Measurements from ENCODE around the gene SLIRP. TPM values are rescaled to one million over a fixed set of nuclear protein-coding genes. Genes with fewer than 3 reads are reported as not detected.
"Not testable (repeated sequence)": the region's sequence is repeated elsewhere in the genome, so short reads cannot be mapped to it uniquely, and the experiment has no call there.

SLIRP gene
- 10 to 100 TPM; 56.4 to 76.7 TPM for total RNA-seq

- Mint-ChIP-seq H3K36me3 (ENCODE audit: low read depth) (peaks cover 26% of the 10 kb centered on the region), H3K27me3 (no peaks in the 10 kb centered on the region), H3K9me3 (no peaks in the 10 kb centered on the region), H3K4me3 (peak within 1 kb of the TSS; percentile 96), H3K4me1 (peaks cover 38% of the 10 kb centered on the region), H3K27ac (peak within 1 kb of the TSS; percentile 85)
- peak; percentile 89 for DNase-seq
- ChIA-PET CTCF (interaction anchor here (0.6 to 2.0 kb wide), 3 partner anchors 248 to 391 kb away, joined by 4 to 8 read pairs (median 6); no protein-coding TSS in a partner anchor), POLR2A (interaction anchor here (0.6 to 4.3 kb wide), 11 partner anchors 10 to 249 kb away, joined by 3 to 26 read pairs (median 3); partner anchors contain the start of genes AHSA1, SNW1 and VIPAS39)
These were observed at the start of gene SLIRP, which contains the start of gene ALKBH1 for GRCh38 chr14:77707724-77708408. Gene SLIRP (plus strand): TSS chr14:77708103. CDS start chr14:77708112, 9 bp downstream. Gene ALKBH1 (minus strand): TSS chr14:77708023. CDS start chr14:77708004, 19 bp downstream.

DNA sequence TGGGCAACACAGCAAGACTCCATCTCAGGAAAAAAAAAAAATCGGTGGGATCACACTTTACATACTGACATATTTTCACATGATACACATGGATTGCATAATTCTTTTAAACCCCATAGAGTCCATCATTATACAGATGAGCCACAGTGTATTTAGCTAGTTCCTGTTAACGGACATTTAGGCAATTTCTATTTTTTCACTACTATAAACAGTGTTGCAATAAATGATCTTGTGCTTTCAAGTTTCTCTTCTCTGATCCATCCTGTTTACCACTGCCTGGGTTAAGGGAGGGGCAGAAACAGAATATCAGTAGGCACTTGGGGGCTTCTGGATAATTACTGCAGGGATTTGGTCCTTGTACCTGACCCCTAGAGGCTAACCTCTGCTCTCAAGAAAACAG lies 48.1 kb upstream of the SLIRP start:
- Mint-ChIP-seq H3K27ac (no peak overlapping the region), H3K36me3 (ENCODE audit: low read depth) (no peaks in the 10 kb centered on the region), H3K9me3 (no peaks in the 10 kb centered on the region), H3K4me3 (no peak overlapping the region), H3K4me1 (peaks cover 1% of the 10 kb centered on the region), H3K27me3 (no peaks in the 10 kb centered on the region)
- DNase-seq, result no peak
- POLR2A ChIA-PET, result no interaction called here
- CTCF ChIA-PET, result no interaction called here

DNA sequence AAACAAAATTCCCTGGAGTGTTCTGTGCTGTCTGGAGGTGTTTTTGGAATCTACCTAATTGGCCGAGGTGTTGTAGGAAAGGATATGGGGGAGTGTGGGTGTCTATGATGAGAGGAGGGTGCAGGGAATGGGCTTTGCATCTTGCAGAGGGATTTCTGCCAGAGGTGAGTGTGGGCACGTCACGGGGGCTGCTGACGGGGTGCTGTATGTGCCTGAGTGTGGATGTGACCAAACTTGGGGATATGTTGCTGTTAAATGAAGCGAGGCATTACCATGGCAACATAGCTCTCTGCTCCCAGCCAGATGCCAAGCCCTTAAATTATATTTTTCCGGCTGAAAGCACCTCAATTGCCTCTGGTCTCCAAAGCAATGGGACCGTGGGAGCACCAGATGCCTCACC lies 47.1 kb upstream of the SLIRP start:
- CTCF ChIA-PET, result no interaction called here
- Mint-ChIP-seq H3K4me1 (peaks cover 1% of the 10 kb centered on the region), H3K27me3 (no peaks in the 10 kb centered on the region), H3K4me3 (no peak overlapping the region), H3K9me3 (no peaks in the 10 kb centered on the region), H3K27ac (no peak overlapping the region), H3K36me3 (ENCODE audit: low read depth) (no peaks in the 10 kb centered on the region)
- DNase-seq, result no peak
- POLR2A ChIA-PET, result no interaction called here

DNA sequence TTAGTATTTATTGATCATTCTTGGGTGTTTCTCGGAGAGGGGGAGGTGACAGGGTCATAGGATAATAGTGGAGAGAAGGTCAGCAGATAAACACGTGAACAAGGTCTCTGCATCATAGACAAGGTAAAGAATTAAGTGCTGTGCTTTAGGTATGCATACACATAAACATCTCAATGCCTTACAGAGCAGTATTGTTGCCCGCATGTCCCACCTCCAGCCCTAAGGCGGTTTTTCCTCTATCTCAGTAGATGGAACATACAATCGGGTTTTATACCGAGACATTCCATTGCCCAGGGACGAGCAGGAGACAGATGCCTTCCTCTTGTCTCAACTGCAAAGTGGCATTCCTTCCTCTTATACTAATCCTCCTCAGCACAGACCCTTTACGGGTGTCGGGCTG lies 46.3 kb upstream of the SLIRP start:
- DNase-seq; H3K4me1 Mint-ChIP-seq; H3K36me3 Mint-ChIP-seq (ENCODE audit: low read depth); H3K27me3 Mint-ChIP-seq; H3K27ac Mint-ChIP-seq; H3K9me3 Mint-ChIP-seq; CTCF ChIA-PET; H3K4me3 Mint-ChIP-seq; POLR2A ChIA-PET: not testable (repeated sequence)

DNA sequence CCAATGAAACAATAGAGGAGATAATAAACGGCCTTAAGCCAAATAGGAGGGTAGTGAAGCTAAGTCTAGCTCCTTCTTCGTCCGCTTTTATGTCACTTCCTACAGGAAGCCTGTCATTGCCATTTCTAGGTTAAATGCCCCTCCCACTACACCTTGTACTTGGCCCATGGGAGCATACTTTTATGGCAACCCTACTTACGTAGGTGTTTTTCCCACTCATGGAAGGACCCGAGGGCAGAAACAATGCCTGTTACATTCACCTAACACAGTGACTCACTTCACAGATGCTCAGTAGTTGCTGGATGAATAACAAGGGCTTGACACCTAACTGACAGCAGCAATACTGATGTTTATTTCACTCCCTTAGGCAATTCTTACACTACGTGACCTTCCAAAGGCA lies 44.6 kb upstream of the SLIRP start:
- Mint-ChIP-seq H3K36me3 (ENCODE audit: low read depth) (no peaks in the 10 kb centered on the region), H3K27me3 (no peaks in the 10 kb centered on the region), H3K27ac (no peak overlapping the region), H3K9me3 (no peaks in the 10 kb centered on the region), H3K4me1 (peaks cover 3% of the 10 kb centered on the region), H3K4me3 (no peak overlapping the region)
- ChIA-PET POLR2A (no interaction called here), CTCF (no interaction called here)
- no peak for DNase-seq

- Mint-ChIP-seq H3K4me1 (peaks cover 3% of the 10 kb centered on the region), H3K36me3 (ENCODE audit: low read depth) (no peaks in the 10 kb centered on the region), H3K27me3 (no peaks in the 10 kb centered on the region), H3K27ac (no peak overlapping the region), H3K9me3 (no peaks in the 10 kb centered on the region), H3K4me3 (no peak overlapping the region)
- POLR2A ChIA-PET, result no interaction called here
- CTCF ChIA-PET, result interaction anchor here (0.8 kb wide), 1 partner anchor 13 kb away, joined by 3 read pairs; no protein-coding TSS in a partner anchor
- DNase-seq, result no peak
These were observed 40.6 kb upstream of the SLIRP start for GRCh38 chr14:77667331-77667730.

DNA sequence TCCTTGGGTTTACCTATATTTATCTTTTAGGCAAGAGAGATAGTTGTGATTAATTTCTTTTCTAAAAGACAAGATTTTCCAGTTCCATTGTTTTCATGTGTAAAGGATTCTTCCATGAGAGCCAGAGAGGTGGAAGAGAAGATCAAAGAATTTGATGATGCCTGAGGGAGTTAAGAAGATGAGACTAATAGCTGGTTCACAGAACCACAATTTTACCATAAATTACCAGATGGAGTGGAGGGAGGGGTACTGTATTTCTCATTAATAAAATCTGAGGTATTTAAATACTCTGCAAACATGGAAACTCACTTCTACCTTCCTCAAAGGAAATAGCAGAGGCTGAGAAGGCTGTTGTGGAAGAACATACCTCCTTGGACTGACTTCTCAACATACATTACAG lies 34.7 kb upstream of the SLIRP start:
- ChIA-PET CTCF (no interaction called here), POLR2A (no interaction called here)
- H3K27me3 Mint-ChIP-seq, result no peaks in the 10 kb centered on the region
- H3K4me1 Mint-ChIP-seq, result no peaks in the 10 kb centered on the region
- peaks cover 29% of the 10 kb centered on the region for H3K36me3 Mint-ChIP-seq (ENCODE audit: low read depth)
- H3K27ac Mint-ChIP-seq, result no peak overlapping the region
- no peak overlapping the region for H3K4me3 Mint-ChIP-seq
- DNase-seq, result no peak
- H3K9me3 Mint-ChIP-seq, result no peaks in the 10 kb centered on the region

- DNase-seq, result no peak
- Mint-ChIP-seq H3K36me3 (ENCODE audit: low read depth) (peaks cover 39% of the 10 kb centered on the region), H3K27ac (no peak overlapping the region), H3K27me3 (no peaks in the 10 kb centered on the region), H3K9me3 (no peaks in the 10 kb centered on the region), H3K4me3 (no peak overlapping the region), H3K4me1 (no peaks in the 10 kb centered on the region)
- ChIA-PET POLR2A (no interaction called here), CTCF (no interaction called here)
These were observed 33.0 kb upstream of the SLIRP start for GRCh38 chr14:77674931-77675330.

- Mint-ChIP-seq H3K27me3 (no peaks in the 10 kb centered on the region), H3K4me3 (no peak overlapping the region), H3K4me1 (peaks cover 6% of the 10 kb centered on the region), H3K27ac (no peak overlapping the region), H3K36me3 (ENCODE audit: low read depth) (peaks cover 15% of the 10 kb centered on the region), H3K9me3 (no peaks in the 10 kb centered on the region)
- ChIA-PET CTCF (no interaction called here), POLR2A (interaction anchor here (1.4 kb wide), 1 partner anchor 27 kb away, joined by 3 read pairs; no protein-coding TSS in a partner anchor)
- no peak for DNase-seq
These were observed 26.4 kb upstream of the SLIRP start for GRCh38 chr14:77681196-77682157.

DNA sequence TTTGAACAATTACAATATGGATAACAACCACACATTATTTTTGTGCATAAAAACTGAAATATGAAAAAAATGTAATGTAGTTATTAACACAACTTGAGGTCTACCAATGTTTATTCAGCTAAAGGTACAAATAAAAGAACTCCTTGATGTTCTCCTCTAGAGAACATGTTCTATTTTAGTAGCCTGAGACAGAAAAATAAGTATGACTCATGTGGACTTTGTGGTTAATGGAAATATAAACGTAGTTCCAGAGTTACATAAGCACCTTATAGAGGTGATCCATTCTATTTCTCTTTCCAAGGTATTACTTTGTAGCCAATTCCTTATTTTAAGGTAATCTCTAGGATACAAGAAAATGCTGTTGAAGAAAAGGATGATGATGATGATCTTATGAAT lies 25.7 kb upstream of the SLIRP start:
- Mint-ChIP-seq H3K27me3 (no peaks in the 10 kb centered on the region), H3K9me3 (no peaks in the 10 kb centered on the region), H3K4me1 (peaks cover 6% of the 10 kb centered on the region), H3K36me3 (ENCODE audit: low read depth) (peaks cover 18% of the 10 kb centered on the region), H3K27ac (no peak overlapping the region), H3K4me3 (no peak overlapping the region)
- POLR2A ChIA-PET, result no interaction called here
- no peak for DNase-seq
- CTCF ChIA-PET, result no interaction called here

- ChIA-PET CTCF (no interaction called here), POLR2A (no interaction called here)
- Mint-ChIP-seq H3K9me3 (no peaks in the 10 kb centered on the region), H3K4me3 (no peak overlapping the region), H3K27me3 (no peaks in the 10 kb centered on the region), H3K27ac (no peak overlapping the region), H3K36me3 (ENCODE audit: low read depth) (peaks cover 33% of the 10 kb centered on the region), H3K4me1 (no peaks in the 10 kb centered on the region)
- no peak for DNase-seq
These were observed 16.6 kb upstream of the SLIRP start for GRCh38 chr14:77691259-77691658.

DNA sequence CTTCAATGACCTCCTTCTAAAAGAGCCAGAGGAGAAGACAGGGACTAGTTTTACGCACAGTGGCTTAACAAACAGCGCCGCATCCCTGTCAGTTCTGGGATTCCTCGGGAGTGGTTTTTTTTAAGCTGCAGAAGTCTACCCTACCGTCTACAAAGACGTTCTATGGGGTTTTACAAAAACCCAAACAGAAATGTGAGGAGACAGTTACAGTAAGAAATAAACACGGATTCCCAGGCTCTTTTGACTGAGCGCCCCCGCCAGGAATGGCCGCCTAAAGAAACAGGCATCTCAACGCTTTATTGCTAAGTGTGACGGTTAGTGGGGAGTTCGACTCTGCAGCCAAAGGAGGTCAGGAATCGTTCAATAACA lies 564 bp upstream of the SLIRP start:
- H3K4me3 Mint-ChIP-seq, result peak overlapping the region; percentile 96
- DNase-seq, result no peak
- H3K9me3 Mint-ChIP-seq, result no peaks in the 10 kb centered on the region
- peaks cover 36% of the 10 kb centered on the region for H3K4me1 Mint-ChIP-seq
- CTCF ChIA-PET, result interaction anchor here (0.6 to 2.0 kb wide), 2 partner anchors 247 to 391 kb away, joined by 4 to 6 read pairs; no protein-coding TSS in a partner anchor
- peaks cover 22% of the 10 kb centered on the region for H3K36me3 Mint-ChIP-seq (ENCODE audit: low read depth)
- peak overlapping the region; percentile 85 for H3K27ac Mint-ChIP-seq
- POLR2A ChIA-PET, result interaction anchor here (4.2 to 4.3 kb wide), 2 partner anchors 54 to 249 kb away, joined by 18 to 26 read pairs; partner anchors contain the start of genes AHSA1, SNW1 and VIPAS39
- no peaks in the 10 kb centered on the region for H3K27me3 Mint-ChIP-seq

DNA sequence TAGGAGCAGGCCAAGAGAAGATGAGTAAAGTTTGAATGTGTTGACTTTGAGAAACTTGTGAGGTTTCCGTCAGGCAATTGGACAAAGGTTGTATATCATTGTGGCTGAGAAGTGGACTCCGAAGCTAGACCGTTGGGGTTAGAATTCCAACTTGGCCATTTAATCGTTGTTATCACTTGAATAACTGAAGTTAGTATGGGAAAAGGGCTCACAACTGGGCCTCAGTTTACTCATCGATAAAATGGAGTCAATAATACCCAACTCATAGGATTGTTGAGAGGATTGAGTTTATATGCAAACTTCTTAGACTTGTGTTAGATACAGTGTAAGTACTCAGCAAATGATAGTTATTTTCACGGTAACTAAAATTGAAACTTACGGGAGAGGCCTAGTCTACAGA lies 846 bp downstream of the SLIRP start:
- no peak for DNase-seq
- peaks cover 32% of the 10 kb centered on the region for H3K36me3 Mint-ChIP-seq (ENCODE audit: low read depth)
- H3K27ac Mint-ChIP-seq, result peak overlapping the region; percentile 85
- no peaks in the 10 kb centered on the region for H3K27me3 Mint-ChIP-seq
- CTCF ChIA-PET, result interaction anchor here (1.3 to 2.0 kb wide), 2 partner anchors 249 to 250 kb away, joined by 6 to 8 read pairs; no protein-coding TSS in a partner anchor
- H3K4me3 Mint-ChIP-seq, result peak overlapping the region; percentile 96
- POLR2A ChIA-PET, result interaction anchor here (0.6 to 4.3 kb wide), 10 partner anchors 9 to 250 kb away, joined by 3 to 26 read pairs (median 3); partner anchors contain the start of genes AHSA1, SNW1 and VIPAS39
- H3K9me3 Mint-ChIP-seq, result no peaks in the 10 kb centered on the region
- H3K4me1 Mint-ChIP-seq, result peaks cover 40% of the 10 kb centered on the region
